Neural cell (in vitro differentiated cells): Measurements from ENCODE around the gene MEAK7. TPM values are rescaled to one million over a fixed set of nuclear protein-coding genes. Genes with fewer than 3 reads are reported as not detected.

ENCODE experiments used
- H2AFZ ChIP-seq: fragments of 200-600, 300-800 bp; sonication (generic), shearing (Covaris generic); 2 replicates; pipeline ENCODE4 v1.6.0; 2014; ENCODE audit warnings: low read depth, mild to moderate bottlenecking, antibody characterized with exemption, low read length, moderate library complexity
- H3F3A ChIP-seq: fragments of 200-600 bp; shearing (Covaris generic); 2 replicates; pipeline ENCODE4 v1.6.1; 2016; ENCODE audit warnings: mild to moderate bottlenecking, moderate library complexity, mixed read lengths, antibody characterized with exemption, low read length; ENCODE audit not compliant: insufficient read depth, poor library complexity, severe bottlenecking
- H3K27ac ChIP-seq: fragments of 200-600, 300-800 bp; sonication (generic), shearing (Covaris generic); 2 replicates; pipeline ENCODE4 v1.5.1; 2014; ENCODE audit warnings: mild to moderate bottlenecking, low read length, moderate library complexity
- H3K27me3 ChIP-seq: fragments of 300-800, 200-600 bp; sonication (generic), shearing (Covaris generic); 2 replicates; pipeline ENCODE4 v1.6.0; 2014; ENCODE audit warnings: mild to moderate bottlenecking, low read depth, low read length, moderate library complexity; ENCODE audit not compliant: insufficient read depth
- H3K36me3 ChIP-seq: fragments of 300-800, 200-600 bp; sonication (generic), shearing (Covaris generic); 2 replicates; pipeline ENCODE4 v1.5.1; 2014; ENCODE audit warnings: mild to moderate bottlenecking, antibody characterized with exemption, low read length, moderate library complexity; ENCODE audit not compliant: insufficient read depth
- H3K4me2 ChIP-seq: fragments of 300-800, 200-600 bp; sonication (generic), shearing (Covaris generic); 2 replicates; pipeline ENCODE4 v1.6.0; 2014; ENCODE audit warnings: mild to moderate bottlenecking, low read length
- H3K4me3 ChIP-seq: fragments of 300-800, 200-600 bp; sonication (generic), shearing (Covaris generic); 2 replicates; pipeline ENCODE4 v1.5.1; 2014; ENCODE audit warnings: mild to moderate bottlenecking, low read length, moderate library complexity
- H3K79me2 ChIP-seq: fragments of 200-600 bp; shearing (Covaris generic); replicated peaks from 2 replicates; pipeline ENCODE4 v1.6.0; 2014; ENCODE audit warnings: mild to moderate bottlenecking, low read length, moderate library complexity; ENCODE audit not compliant: insufficient read depth
- H3K9ac ChIP-seq: fragments of 300-800, 200-600 bp; sonication (generic), shearing (Covaris generic); 2 replicates; pipeline ENCODE4 v1.6.1; 2016; ENCODE audit warnings: mild to moderate bottlenecking, low read length, mixed read lengths
- H3K9me2 ChIP-seq: fragments of 200-600 bp; shearing (Covaris generic); 2 replicates; pipeline ENCODE4 v1.6.1; 2016; ENCODE audit warnings: mild to moderate bottlenecking, low read length, mixed read lengths; ENCODE audit not compliant: insufficient read depth
- H3K9me3 ChIP-seq: fragments of 200-600, 300-800 bp; sonication (generic), shearing (Covaris generic); 2 replicates; pipeline ENCODE4 v1.6.1; 2016; ENCODE audit warnings: mild to moderate bottlenecking, mixed run types, low read length, moderate library complexity, mixed read lengths
- H4K20me1 ChIP-seq: fragments of 200-600 bp; shearing (Covaris generic); 2 replicates; pipeline ENCODE4 v1.6.1; 2016; ENCODE audit warnings: mild to moderate bottlenecking, mixed run types; ENCODE audit not compliant: insufficient read depth
- EP300 ChIP-seq: fragments of 450-650 bp; conservative IDR thresholded peaks from 2 replicates; pipeline ENCODE4 v1.6.1; 2014; ENCODE audit warnings: antibody characterized with exemption, mild to moderate bottlenecking, moderate library complexity; ENCODE audit not compliant: poor library complexity, severe bottlenecking
- EZH2 ChIP-seq: fragments of 200-600, 300-800 bp; shearing (Covaris generic), sonication (generic); IDR thresholded peaks from 2 replicates; pipeline ENCODE4 v1.6.1; 2014; ENCODE audit warnings: antibody characterized with exemption, low read length, borderline replicate concordance, mild to moderate bottlenecking; ENCODE audit not compliant: insufficient read depth, poor library complexity, severe bottlenecking
- MXI1 ChIP-seq: fragments of 450-650 bp; conservative IDR thresholded peaks from 2 replicates; pipeline ENCODE4 v1.6.1; 2014; ENCODE audit warnings: antibody characterized with exemption, mild to moderate bottlenecking; ENCODE audit not compliant: poor library complexity, severe bottlenecking
- POLR2AphosphoS5 ChIP-seq: IDR thresholded peaks from 2 replicates; pipeline ENCODE4 v1.6.1; 2012
- RAD21 ChIP-seq: fragments of 450-650 bp; conservative IDR thresholded peaks from 2 replicates; pipeline ENCODE4 v1.6.1; 2014; ENCODE audit warnings: antibody characterized with exemption, mild to moderate bottlenecking, moderate library complexity
- REST ChIP-seq: IDR thresholded peaks from 2 replicates; pipeline ENCODE4 v1.6.1; 2012; ENCODE audit warnings: borderline replicate concordance
- SMC3 ChIP-seq: fragments of 450-650 bp; conservative IDR thresholded peaks from 2 replicates; pipeline ENCODE4 v1.6.1; 2014; ENCODE audit warnings: antibody characterized with exemption, mild to moderate bottlenecking, moderate library complexity; ENCODE audit not compliant: poor library complexity
- TAF1 ChIP-seq: IDR thresholded peaks from 2 replicates; pipeline ENCODE4 v1.6.1; 2012; ENCODE audit warnings: low read depth
- polyA minus RNA-seq: library from RNA; depleted of rRNA, polyadenylated mRNA; stranded (reverse); fragments of >200 nt; gene quantifications from 2 replicates; pipeline ENCODE4 v1.2.3, GENCODE V29; 2014
- polyA plus RNA-seq: library from polyadenylated mRNA; depleted of rRNA; stranded (reverse); fragments of >200 nt; gene quantifications from 2 replicates; pipeline ENCODE4 v1.2.3, GENCODE V29; 2014
- TF ChIP-seq, protein P1 (sequence below): fragments of 450-650 bp; IDR thresholded peaks from 2 replicates; pipeline ENCODE4 v1.5.1; 2014; ENCODE audit warnings: antibody characterized with exemption, mild to moderate bottlenecking, moderate library complexity; ENCODE audit not compliant: poor library complexity, severe bottlenecking

Gene MEAK7
- 12.4 and 22.1 TPM in 2 replicates for polyA plus RNA-seq
- 31.4 and 36.0 TPM in 2 replicates for polyA minus RNA-seq

DNA sequence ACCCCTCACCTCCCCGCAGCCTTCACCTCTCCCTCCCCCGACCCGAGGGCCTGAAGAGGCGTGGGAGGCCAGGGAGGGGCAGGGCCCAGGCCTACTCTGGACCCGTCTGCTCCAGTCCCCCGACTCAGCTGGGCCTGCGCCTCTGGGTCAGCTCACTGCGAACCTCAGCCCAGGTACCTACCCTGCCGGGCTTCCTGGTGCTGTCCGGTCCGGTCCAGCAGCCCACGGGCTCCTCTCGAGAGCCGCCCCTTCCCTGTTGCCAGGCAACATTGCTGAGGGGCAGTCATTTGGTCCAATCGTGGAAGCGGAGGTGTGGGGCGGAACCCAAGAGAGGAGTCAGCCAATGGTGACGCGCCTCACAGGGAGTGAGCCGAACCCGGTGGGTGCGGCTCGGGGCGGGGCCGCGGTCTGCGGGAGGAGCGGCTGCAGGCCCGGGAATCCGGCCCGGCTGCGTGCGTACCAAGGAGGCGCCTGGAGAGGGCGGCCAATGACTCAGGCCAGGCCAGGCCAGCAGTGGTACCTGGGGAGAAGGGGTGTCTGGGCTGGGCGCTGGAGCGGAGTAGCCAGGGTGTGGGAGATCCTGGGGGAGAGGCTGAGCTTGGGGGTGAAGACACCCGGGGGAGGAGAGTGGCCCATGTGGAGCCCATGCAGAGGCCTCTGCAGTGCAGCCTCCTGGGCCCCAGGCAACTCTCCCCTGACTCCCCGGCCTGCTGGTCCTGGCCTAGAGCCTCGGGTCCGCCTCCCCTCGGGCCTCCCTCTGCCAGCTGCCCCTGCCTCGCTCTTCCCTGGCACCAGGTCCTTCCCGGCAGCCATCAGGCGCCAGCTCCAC is at the start of gene MEAK7:
Gene MEAK7 (minus strand): TSS at position 240 of the 829 bp plus-strand sequence. CDS start 6,573 bp downstream, outside the sequence.
- Histone ChIP-seq H3K9me3 (no peaks in the 10 kb centered on the region), H2AFZ (peak within 1 kb of the TSS; percentile 99), H3K9me2 (no peaks in the 10 kb centered on the region), H3K27me3 (no peaks in the 10 kb centered on the region), H3K4me3 (peak within 1 kb of the TSS; percentile 98), H3K9ac (peak within 1 kb of the TSS; percentile 89), H3K4me2 (peak within 1 kb of the TSS; percentile 91), H3F3A (no peaks in the 10 kb centered on the region), H4K20me1 (no peaks in the 10 kb centered on the region), H3K79me2 (peaks cover 13% of the 10 kb centered on the region), H3K36me3 (no peaks in the 10 kb centered on the region), H3K27ac (peak within 1 kb of the TSS; percentile 52)
- peak; percentile 71 for TF ChIP-seq POLR2AphosphoS5
- TF ChIP-seq, protein P1, sequence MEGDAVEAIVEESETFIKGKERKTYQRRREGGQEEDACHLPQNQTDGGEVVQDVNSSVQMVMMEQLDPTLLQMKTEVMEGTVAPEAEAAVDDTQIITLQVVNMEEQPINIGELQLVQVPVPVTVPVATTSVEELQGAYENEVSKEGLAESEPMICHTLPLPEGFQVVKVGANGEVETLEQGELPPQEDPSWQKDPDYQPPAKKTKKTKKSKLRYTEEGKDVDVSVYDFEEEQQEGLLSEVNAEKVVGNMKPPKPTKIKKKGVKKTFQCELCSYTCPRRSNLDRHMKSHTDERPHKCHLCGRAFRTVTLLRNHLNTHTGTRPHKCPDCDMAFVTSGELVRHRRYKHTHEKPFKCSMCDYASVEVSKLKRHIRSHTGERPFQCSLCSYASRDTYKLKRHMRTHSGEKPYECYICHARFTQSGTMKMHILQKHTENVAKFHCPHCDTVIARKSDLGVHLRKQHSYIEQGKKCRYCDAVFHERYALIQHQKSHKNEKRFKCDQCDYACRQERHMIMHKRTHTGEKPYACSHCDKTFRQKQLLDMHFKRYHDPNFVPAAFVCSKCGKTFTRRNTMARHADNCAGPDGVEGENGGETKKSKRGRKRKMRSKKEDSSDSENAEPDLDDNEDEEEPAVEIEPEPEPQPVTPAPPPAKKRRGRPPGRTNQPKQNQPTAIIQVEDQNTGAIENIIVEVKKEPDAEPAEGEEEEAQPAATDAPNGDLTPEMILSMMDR: peak; percentile 34
- TF ChIP-seq EZH2: no peak
- TF ChIP-seq RAD21: peak; percentile 46
- TF ChIP-seq EP300: no peak
- no peak for TF ChIP-seq REST
- TF ChIP-seq SMC3: peak; percentile 58
- no peak for TF ChIP-seq TAF1
- TF ChIP-seq MXI1: peak; percentile 75

DNA sequence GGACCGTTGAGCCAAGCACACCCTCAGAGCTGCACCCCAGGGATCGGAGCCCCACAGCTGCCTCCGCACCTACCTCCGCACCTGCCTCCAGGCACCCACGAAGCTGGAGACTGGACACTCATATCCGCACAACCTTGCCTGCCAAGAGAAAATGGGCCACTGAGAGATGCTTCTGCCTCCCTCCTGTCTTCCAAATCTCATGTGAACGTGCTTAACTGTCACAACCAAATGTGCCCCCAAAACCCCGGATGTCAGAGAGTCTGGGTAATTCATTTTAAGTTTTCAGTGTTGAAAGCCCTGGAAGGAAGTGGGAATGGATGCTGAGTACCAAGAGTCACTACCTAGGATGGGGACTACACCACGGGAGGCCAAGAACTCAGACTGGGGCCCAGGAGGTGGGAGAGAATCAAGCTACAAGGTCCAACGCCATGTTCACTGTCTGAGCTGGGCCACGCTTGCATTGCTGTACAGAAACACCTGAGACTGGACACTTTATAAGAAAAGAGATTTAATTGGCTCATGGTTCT is 49.5 kb upstream of the MEAK7 start:
- no peak overlapping the region for H3K9ac ChIP-seq
- H3K36me3 ChIP-seq: no peaks in the 10 kb centered on the region
- no peak overlapping the region for H3K4me3 ChIP-seq
- no peaks in the 10 kb centered on the region for H3K27me3 ChIP-seq
- no peaks in the 10 kb centered on the region for H3K9me2 ChIP-seq
- H3F3A ChIP-seq: no peaks in the 10 kb centered on the region
- no peaks in the 10 kb centered on the region for H3K9me3 ChIP-seq
- no peak overlapping the region for H3K4me2 ChIP-seq
- H4K20me1 ChIP-seq: no peaks in the 10 kb centered on the region
- no peaks in the 10 kb centered on the region for H3K79me2 ChIP-seq
- H2AFZ ChIP-seq: no peak overlapping the region
- no peak for TF ChIP-seq RAD21
- no peak overlapping the region for H3K27ac ChIP-seq
